K562 (cell line): Measurements from ENCODE around the gene STK11. TPM values are rescaled to one million over a fixed set of nuclear protein-coding genes. Genes with fewer than 3 reads are reported as not detected.

ENCODE experiments used
- CREBBP ChIP-seq: IDR thresholded peaks from one replicate; pipeline ENCODE4 v1.6.1; 2012; ENCODE audit warnings: low read depth, mild to moderate bottlenecking, control low read depth, inconsistent platforms, low read length
- EP300 ChIP-seq: IDR thresholded peaks from 2 replicates; pipeline ENCODE4 v1.6.1; 2012; ENCODE audit warnings: low read length, improper control_type of control experiment
- GABPA ChIP-seq: fragments of 200-800 bp; sonication (Bioruptor generic); conservative IDR thresholded peaks from 2 replicates; pipeline ENCODE4 v1.6.1; 2016; ENCODE audit warnings: low read depth, missing genetic modification characterization, missing compliant biosample characterization
- PATZ1 ChIP-seq: fragments of 250-450 bp; sonication (Bioruptor Pico); IDR thresholded peaks from 2 replicates; pipeline ENCODE4 v1.5.0; 2020; ENCODE audit warnings: mild to moderate bottlenecking, borderline replicate concordance
- SNRNP70 ChIP-seq: fragments of 200-400 bp; formaldehyde crosslinking; optimal IDR thresholded peaks from 2 replicates; pipeline ENCODE3; 2017; ENCODE audit warnings: low read depth, low read length
- TRIM28 ChIP-seq: fragments of 450-650 bp; IDR thresholded peaks from 2 replicates; pipeline ENCODE4 v1.6.1; 2017
- UBTF ChIP-seq, 2 experiments: IDR thresholded peaks; 2 replicates each; pipeline ENCODE4 v1.6.1; 2012; ENCODE audit warnings: improper control_type of control experiment in 2 of 2, low read depth in 2 of 2, low read length in 2 of 2, borderline replicate concordance in 1 of 2
- ZC3H4 ChIP-seq: sonication (generic); formaldehyde crosslinking; IDR thresholded peaks from 2 replicates; pipeline ENCODE4 v1.9.0; 2021; ENCODE audit warnings: missing genetic modification reagents, borderline replicate concordance
- ZNF197 ChIP-seq: fragments of 200-800 bp; sonication (Bioruptor generic); IDR thresholded peaks from 2 replicates; pipeline ENCODE4 v1.6.1; 2016; ENCODE audit warnings: low read depth, missing genetic modification characterization, missing compliant biosample characterization
- polyA plus RNA-seq, 8 experiments: library from polyadenylated mRNA; depleted of rRNA in 4 of 8; stranded (reverse) in 5 of 8; unstranded in 3 of 8; fragments of >200 nt; fragmentation: Nextera tagmentation in 2 of 8; fragmentation: Illumina TruSeq in 1 of 8; extraction: Ambion mirVana in 2 of 8; extraction: Trizol in 1 of 8; gene quantifications; 2 replicates each; pipeline versions ENCODE4 v1.2.1 to v1.2.3, GENCODE V29; 2011 to 2014; ENCODE audit warnings: inconsistent platforms in 1 of 8, missing spikeins in 1 of 8
- total RNA-seq, 7 experiments: library from RNA; depleted of rRNA in 6 of 7; stranded (reverse); fragments of >200 nt in 6 of 7; fragmentation: Illumina TruSeq in 2 of 7; extraction: Trizol in 2 of 7; gene quantifications; 2 replicates each; pipeline versions ENCODE4 v1.2.1 to v1.2.3, GENCODE V29; 2011 to 2021; ENCODE audit warnings: low replicate concordance in 1 of 7
- TF ChIP-seq, protein P1 (sequence below), 2 experiments: fragments of 450-650 bp; formaldehyde crosslinking in 1 of 2; IDR thresholded peaks; 2 replicates each; pipeline versions ENCODE4 v1.4.0 to v1.6.1; 2014 to 2020; ENCODE audit warnings: mild to moderate bottlenecking in 2 of 2, borderline replicate concordance in 1 of 2, low read depth in 1 of 2
- TF ChIP-seq, protein P2 (sequence below), 2 experiments: fragments of 450-650 bp in 1 of 2; sonication (generic) in 1 of 2; formaldehyde crosslinking; conservative IDR thresholded peaks; 2 replicates each; pipeline versions ENCODE4 v1.4.0 to v1.8.1; 2020 to 2022; ENCODE audit warnings: mild to moderate bottlenecking in 1 of 2, missing genetic modification reagents in 1 of 2

The STK11 gene
- total and polyA plus RNA-seq, 9 of the 15 experiments (the other 6 are each of a cell fraction or from before 2014, with no cell fraction given) = 0.15 to 96.5 (median 31.7) TPM

GRCh38 chr19:1205114-1206099 is at the start of gene STK11 (continued):
- no peak for TF ChIP-seq TRIM28
- TF ChIP-seq CREBBP = no peak
- TF ChIP-seq, protein P1, sequence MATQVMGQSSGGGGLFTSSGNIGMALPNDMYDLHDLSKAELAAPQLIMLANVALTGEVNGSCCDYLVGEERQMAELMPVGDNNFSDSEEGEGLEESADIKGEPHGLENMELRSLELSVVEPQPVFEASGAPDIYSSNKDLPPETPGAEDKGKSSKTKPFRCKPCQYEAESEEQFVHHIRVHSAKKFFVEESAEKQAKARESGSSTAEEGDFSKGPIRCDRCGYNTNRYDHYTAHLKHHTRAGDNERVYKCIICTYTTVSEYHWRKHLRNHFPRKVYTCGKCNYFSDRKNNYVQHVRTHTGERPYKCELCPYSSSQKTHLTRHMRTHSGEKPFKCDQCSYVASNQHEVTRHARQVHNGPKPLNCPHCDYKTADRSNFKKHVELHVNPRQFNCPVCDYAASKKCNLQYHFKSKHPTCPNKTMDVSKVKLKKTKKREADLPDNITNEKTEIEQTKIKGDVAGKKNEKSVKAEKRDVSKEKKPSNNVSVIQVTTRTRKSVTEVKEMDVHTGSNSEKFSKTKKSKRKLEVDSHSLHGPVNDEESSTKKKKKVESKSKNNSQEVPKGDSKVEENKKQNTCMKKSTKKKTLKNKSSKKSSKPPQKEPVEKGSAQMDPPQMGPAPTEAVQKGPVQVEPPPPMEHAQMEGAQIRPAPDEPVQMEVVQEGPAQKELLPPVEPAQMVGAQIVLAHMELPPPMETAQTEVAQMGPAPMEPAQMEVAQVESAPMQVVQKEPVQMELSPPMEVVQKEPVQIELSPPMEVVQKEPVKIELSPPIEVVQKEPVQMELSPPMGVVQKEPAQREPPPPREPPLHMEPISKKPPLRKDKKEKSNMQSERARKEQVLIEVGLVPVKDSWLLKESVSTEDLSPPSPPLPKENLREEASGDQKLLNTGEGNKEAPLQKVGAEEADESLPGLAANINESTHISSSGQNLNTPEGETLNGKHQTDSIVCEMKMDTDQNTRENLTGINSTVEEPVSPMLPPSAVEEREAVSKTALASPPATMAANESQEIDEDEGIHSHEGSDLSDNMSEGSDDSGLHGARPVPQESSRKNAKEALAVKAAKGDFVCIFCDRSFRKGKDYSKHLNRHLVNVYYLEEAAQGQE (IDR thresholded peaks at IDR 0.05; ENCODE audit: borderline replicate concordance) = no peak
- TF ChIP-seq, protein P1 (CRISPR knock-in tag; IDR thresholded peaks at IDR 0.05; ENCODE audit: low read depth) = no peak
- TF ChIP-seq UBTF (IDR thresholded peaks at IDR 0.05; ENCODE audit: borderline replicate concordance in 1 of 2, low read depth in 2 of 2, low read length in 2 of 2) = 0 out of 4 replicates have a peak, but pooled peaks have one; percentile 19 to 53
- no peak for TF ChIP-seq ZC3H4 (CRISPR knock-in tag)
- no peak; the same call in 1 of the 2 replicates for TF ChIP-seq GABPA (tag)
- TF ChIP-seq EP300 = no peak
- TF ChIP-seq, protein P2, sequence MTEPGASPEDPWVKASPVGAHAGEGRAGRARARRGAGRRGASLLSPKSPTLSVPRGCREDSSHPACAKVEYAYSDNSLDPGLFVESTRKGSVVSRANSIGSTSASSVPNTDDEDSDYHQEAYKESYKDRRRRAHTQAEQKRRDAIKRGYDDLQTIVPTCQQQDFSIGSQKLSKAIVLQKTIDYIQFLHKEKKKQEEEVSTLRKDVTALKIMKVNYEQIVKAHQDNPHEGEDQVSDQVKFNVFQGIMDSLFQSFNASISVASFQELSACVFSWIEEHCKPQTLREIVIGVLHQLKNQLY (CRISPR knock-in tag; conservative IDR thresholded peaks at IDR 0.05) = no peak
- TF ChIP-seq ZNF197 (CRISPR knock-in tag) = peak; percentile 51; the same call in 1 of the 2 replicates
- TF ChIP-seq SNRNP70 = no peak
- TF ChIP-seq PATZ1 (CRISPR knock-in tag) = peak; percentile 71; the same call in 1 of the 2 replicates
